ENCODE data around the gene MYD88. TPM values are rescaled to one million over a fixed set of nuclear protein-coding genes. Genes with fewer than 3 reads are reported as not detected.

MYD88 gene
- polyA plus RNA-seq, 3 donors, result 286 to 427 (median 398) TPM

GRCh38 chr3:38126121-38126892 lies 12.2 kb upstream of the MYD88 start:
- 100% methylated on average over 4 of the region's 6 CpGs for WGBS (ENCODE audit: insufficient coverage)
- H3K9me3 ChIP-seq (replicated peaks in 1 of 2; ENCODE audit: control insufficient read depth in 1 of 2, insufficient read depth in 1 of 2, low read length in 2 of 2), result no peaks in the 10 kb centered on the region
- intact Hi-C loops (cut with micrococcal nuclease), result no loop called here
- H3K4me3 ChIP-seq (replicated peaks in 1 of 3; ENCODE audit: low read depth in 2 of 3, low read length in 3 of 3), result no peak overlapping the region
- no peak for DNase-seq
- no peaks in the 10 kb centered on the region for H3K27me3 ChIP-seq (ENCODE audit: control insufficient read depth in 2 of 2, insufficient read depth in 2 of 2, low read length in 2 of 2)
- H3K27ac Mint-ChIP-seq, result peak overlapping the region in 2 of 7 donors; percentile 21 to 80
- no peak overlapping the region for H3K27ac ChIP-seq (ENCODE audit: low read depth in 1 of 2, low read length in 2 of 2)
- H3K9ac ChIP-seq (ENCODE audit: insufficient read depth, low read length, poor library complexity, severe bottlenecking), result no peak overlapping the region
- H3K4me2 ChIP-seq (replicated peaks; ENCODE audit: extremely low read depth, low read length, poor library complexity, severe bottlenecking), result no peak overlapping the region
- TF ChIP-seq CTCF (IDR thresholded peaks at IDR 0.05), result no peak
- H2AFZ ChIP-seq (ENCODE audit: insufficient read depth, low read depth, low read length, poor library complexity, severe bottlenecking), result no peak overlapping the region
- H3K79me2 ChIP-seq (ENCODE audit: insufficient read depth, low read length), result peaks cover 23% of the 10 kb centered on the region
- no peaks in the 10 kb centered on the region for H3K27me3 Mint-ChIP-seq (ENCODE audit: low read depth in 3 of 3)
- H3K9me3 Mint-ChIP-seq, result no peaks in the 10 kb centered on the region
- peaks cover 88 to 98% of the 10 kb centered on the region in 2 donors for H3K36me3 Mint-ChIP-seq
- peaks cover 99% of the 10 kb centered on the region for H4K20me1 ChIP-seq (ENCODE audit: insufficient read depth, low read length)
- H3K4me3 Mint-ChIP-seq, result no peak overlapping the region
- H3K4me1 ChIP-seq (ENCODE audit: control insufficient read depth in 1 of 2, insufficient read depth in 2 of 2, low read length in 2 of 2), result no peaks in the 10 kb centered on the region
- H3K36me3 ChIP-seq (replicated peaks in 1 of 2; ENCODE audit: control insufficient read depth in 1 of 2, insufficient read depth in 2 of 2, low read length in 2 of 2), result peaks cover 96 to 100% of the 10 kb centered on the region in 2 donors
- peaks cover under 1% of the 10 kb centered on the region for H3K4me1 Mint-ChIP-seq

- Histone ChIP-seq H3K79me2 (ENCODE audit: insufficient read depth, low read length) (peaks cover 37% of the 10 kb centered on the region), H3K4me2 (replicated peaks; ENCODE audit: extremely low read depth, low read length, poor library complexity, severe bottlenecking) (no peak overlapping the region), H2AFZ (ENCODE audit: insufficient read depth, low read depth, low read length, poor library complexity, severe bottlenecking) (no peak overlapping the region), H3K4me1 (ENCODE audit: control insufficient read depth in 1 of 2, insufficient read depth in 2 of 2, low read length in 2 of 2) (no peaks in the 10 kb centered on the region), H3K9me3 (replicated peaks in 1 of 2; ENCODE audit: control insufficient read depth in 1 of 2, insufficient read depth in 1 of 2, low read length in 2 of 2) (no peaks in the 10 kb centered on the region), H4K20me1 (ENCODE audit: insufficient read depth, low read length) (peaks cover 99% of the 10 kb centered on the region), H3K27ac (ENCODE audit: low read depth in 1 of 2, low read length in 2 of 2) (peak overlapping the region in 1 of 2 donors; percentile 48), H3K4me3 (replicated peaks in 1 of 3; ENCODE audit: low read depth in 2 of 3, low read length in 3 of 3) (no peak overlapping the region), H3K36me3 (replicated peaks in 1 of 2; ENCODE audit: control insufficient read depth in 1 of 2, insufficient read depth in 2 of 2, low read length in 2 of 2) (peaks cover 94 to 100% of the 10 kb centered on the region in 2 donors), H3K27me3 (ENCODE audit: control insufficient read depth in 2 of 2, insufficient read depth in 2 of 2, low read length in 2 of 2) (no peaks in the 10 kb centered on the region), H3K9ac (ENCODE audit: insufficient read depth, low read length, poor library complexity, severe bottlenecking) (no peak overlapping the region)
- no peak for TF ChIP-seq CTCF (IDR thresholded peaks at IDR 0.05)
- Mint-ChIP-seq H3K9me3 (no peaks in the 10 kb centered on the region), H3K27me3 (ENCODE audit: low read depth in 3 of 3) (no peaks in the 10 kb centered on the region), H3K4me3 (no peak overlapping the region), H3K4me1 (peaks cover 13% of the 10 kb centered on the region), H3K36me3 (peaks cover 90 to 98% of the 10 kb centered on the region in 2 donors), H3K27ac (peak overlapping the region in 2 of 7 donors; percentile 7 to 54)
- 100% methylated on average over 2 of the region's 4 CpGs for WGBS (ENCODE audit: insufficient coverage)
- intact Hi-C loops (cut with micrococcal nuclease), result no loop called here
- peak in 1 of 3 donors; percentile 4 for DNase-seq
Observed at GRCh38 chr3:38127611-38128302, 10.7 kb upstream of the MYD88 start.

Measured in CD14-positive monocyte (primary cell).